ENCODE data around the gene PCYT1A. TPM values are rescaled to one million over a fixed set of nuclear protein-coding genes. Genes with fewer than 3 reads are reported as not detected.

Gene PCYT1A
- total and polyA plus RNA-seq, 2 of the 13 experiments (the other 11 are each of a cell fraction or from before 2014, with no cell fraction given) = 26.4 to 45.3 TPM

GRCh38 chr3:196227629-196228493, 59.7 kb downstream of the PCYT1A start (continued):
- TF ChIP-seq ZNF18 (CRISPR knock-in tag; IDR thresholded peaks at IDR 0.05; ENCODE audit: insufficient replicate concordance) (peak; percentile 45), FOXO1 (CRISPR knock-in tag; IDR thresholded peaks at IDR 0.05) (peak; percentile 63; the same call in 1 of the 2 replicates), DNMT3B (CRISPR knock-in tag; conservative IDR thresholded peaks at IDR 0.05) (no peak), THAP11 (CRISPR knock-in tag; IDR thresholded peaks at IDR 0.05) (peak; percentile 56), MEIS1 (CRISPR knock-in tag; IDR thresholded peaks at IDR 0.05; ENCODE audit: borderline replicate concordance) (peak; percentile 26; the same call in 1 of the 2 replicates), ZFX (CRISPR knock-in tag; IDR thresholded peaks at IDR 0.05; ENCODE audit: low read depth) (peak; percentile 81), TFDP1 (CRISPR knock-in tag; IDR thresholded peaks at IDR 0.05; ENCODE audit: borderline replicate concordance) (peak; percentile 81), HES4 (CRISPR knock-in tag; IDR thresholded peaks at IDR 0.05; ENCODE audit: borderline replicate concordance) (no peak), MED1 (CRISPR knock-in tag; IDR thresholded peaks at IDR 0.05) (peak; percentile 90), ZHX1 (CRISPR knock-in tag; IDR thresholded peaks at IDR 0.05; ENCODE audit: low read depth) (no peak), FOXP4 (CRISPR knock-in tag; IDR thresholded peaks at IDR 0.05) (peak; percentile 37; the same call in 1 of the 2 replicates), ZC3H13 (CRISPR knock-in tag; IDR thresholded peaks at IDR 0.05) (no peak), ZNF75D (CRISPR knock-in tag; IDR thresholded peaks at IDR 0.05; ENCODE audit: borderline replicate concordance) (no peak), ZNF556 (CRISPR knock-in tag; IDR thresholded peaks at IDR 0.05; ENCODE audit: borderline replicate concordance) (peak; percentile 36; the same call in 1 of the 2 replicates), FOXM1 (CRISPR knock-in tag; IDR thresholded peaks at IDR 0.05) (no peak), ZNF839 (CRISPR knock-in tag; IDR thresholded peaks at IDR 0.05; ENCODE audit: borderline replicate concordance) (no peak; the same call in 1 of the 2 replicates), ZNF883 (CRISPR knock-in tag; IDR thresholded peaks at IDR 0.05; ENCODE audit: not compliant biosample characterization) (no peak), PATZ1 (CRISPR knock-in tag; IDR thresholded peaks at IDR 0.05) (0 out of 2 replicates have a peak, but pooled peaks have one; percentile 49)
